Panc1 (cell line): ENCODE data around the gene FGF23.

Experiments
- POLR2AphosphoS5 ChIP-seq: IDR thresholded peaks from 2 replicates; pipeline ENCODE4 v1.6.1; 2012; ENCODE audit warnings: mild to moderate bottlenecking, low read depth, low read length, moderate library complexity
- TF ChIP-seq, protein P1 (sequence below): fragments of 450-650 bp; IDR thresholded peaks from 2 replicates; pipeline ENCODE4 v1.5.1; 2017; ENCODE audit warnings: mild to moderate bottlenecking
- TF ChIP-seq, protein P2 (sequence below), 2 experiments: IDR thresholded peaks; 2 replicates each; pipeline ENCODE4 v1.6.1; 2011 to 2012; ENCODE audit warnings: low read depth in 2 of 2, control low read depth in 1 of 2, low read length in 1 of 2, mild to moderate bottlenecking in 1 of 2, moderate library complexity in 1 of 2; ENCODE audit not compliant: insufficient read depth in 1 of 2

DNA sequence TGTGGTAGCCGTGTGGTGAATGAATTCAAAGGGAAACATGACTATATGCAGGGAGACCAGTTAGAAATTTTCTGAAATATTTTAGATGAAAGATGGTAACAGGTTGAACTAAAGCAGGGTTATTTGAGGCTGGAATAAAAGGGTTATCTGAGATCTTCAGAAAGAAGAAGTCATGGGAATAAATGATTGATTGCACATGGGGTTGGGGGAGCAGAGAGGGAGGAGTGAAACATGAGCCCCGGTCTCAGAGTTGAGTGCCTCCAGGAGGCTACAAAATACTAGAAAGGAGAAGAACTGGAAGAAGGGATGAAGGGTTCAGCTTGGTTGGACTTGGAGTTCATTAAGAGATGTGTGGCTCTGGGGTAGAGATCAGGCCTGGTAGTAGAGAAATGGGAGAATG lies 16.3 kb upstream of the FGF23 start:
- TF ChIP-seq, protein P1, sequence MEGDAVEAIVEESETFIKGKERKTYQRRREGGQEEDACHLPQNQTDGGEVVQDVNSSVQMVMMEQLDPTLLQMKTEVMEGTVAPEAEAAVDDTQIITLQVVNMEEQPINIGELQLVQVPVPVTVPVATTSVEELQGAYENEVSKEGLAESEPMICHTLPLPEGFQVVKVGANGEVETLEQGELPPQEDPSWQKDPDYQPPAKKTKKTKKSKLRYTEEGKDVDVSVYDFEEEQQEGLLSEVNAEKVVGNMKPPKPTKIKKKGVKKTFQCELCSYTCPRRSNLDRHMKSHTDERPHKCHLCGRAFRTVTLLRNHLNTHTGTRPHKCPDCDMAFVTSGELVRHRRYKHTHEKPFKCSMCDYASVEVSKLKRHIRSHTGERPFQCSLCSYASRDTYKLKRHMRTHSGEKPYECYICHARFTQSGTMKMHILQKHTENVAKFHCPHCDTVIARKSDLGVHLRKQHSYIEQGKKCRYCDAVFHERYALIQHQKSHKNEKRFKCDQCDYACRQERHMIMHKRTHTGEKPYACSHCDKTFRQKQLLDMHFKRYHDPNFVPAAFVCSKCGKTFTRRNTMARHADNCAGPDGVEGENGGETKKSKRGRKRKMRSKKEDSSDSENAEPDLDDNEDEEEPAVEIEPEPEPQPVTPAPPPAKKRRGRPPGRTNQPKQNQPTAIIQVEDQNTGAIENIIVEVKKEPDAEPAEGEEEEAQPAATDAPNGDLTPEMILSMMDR = no peak
- TF ChIP-seq POLR2AphosphoS5 = no peak
- TF ChIP-seq, protein P2, sequence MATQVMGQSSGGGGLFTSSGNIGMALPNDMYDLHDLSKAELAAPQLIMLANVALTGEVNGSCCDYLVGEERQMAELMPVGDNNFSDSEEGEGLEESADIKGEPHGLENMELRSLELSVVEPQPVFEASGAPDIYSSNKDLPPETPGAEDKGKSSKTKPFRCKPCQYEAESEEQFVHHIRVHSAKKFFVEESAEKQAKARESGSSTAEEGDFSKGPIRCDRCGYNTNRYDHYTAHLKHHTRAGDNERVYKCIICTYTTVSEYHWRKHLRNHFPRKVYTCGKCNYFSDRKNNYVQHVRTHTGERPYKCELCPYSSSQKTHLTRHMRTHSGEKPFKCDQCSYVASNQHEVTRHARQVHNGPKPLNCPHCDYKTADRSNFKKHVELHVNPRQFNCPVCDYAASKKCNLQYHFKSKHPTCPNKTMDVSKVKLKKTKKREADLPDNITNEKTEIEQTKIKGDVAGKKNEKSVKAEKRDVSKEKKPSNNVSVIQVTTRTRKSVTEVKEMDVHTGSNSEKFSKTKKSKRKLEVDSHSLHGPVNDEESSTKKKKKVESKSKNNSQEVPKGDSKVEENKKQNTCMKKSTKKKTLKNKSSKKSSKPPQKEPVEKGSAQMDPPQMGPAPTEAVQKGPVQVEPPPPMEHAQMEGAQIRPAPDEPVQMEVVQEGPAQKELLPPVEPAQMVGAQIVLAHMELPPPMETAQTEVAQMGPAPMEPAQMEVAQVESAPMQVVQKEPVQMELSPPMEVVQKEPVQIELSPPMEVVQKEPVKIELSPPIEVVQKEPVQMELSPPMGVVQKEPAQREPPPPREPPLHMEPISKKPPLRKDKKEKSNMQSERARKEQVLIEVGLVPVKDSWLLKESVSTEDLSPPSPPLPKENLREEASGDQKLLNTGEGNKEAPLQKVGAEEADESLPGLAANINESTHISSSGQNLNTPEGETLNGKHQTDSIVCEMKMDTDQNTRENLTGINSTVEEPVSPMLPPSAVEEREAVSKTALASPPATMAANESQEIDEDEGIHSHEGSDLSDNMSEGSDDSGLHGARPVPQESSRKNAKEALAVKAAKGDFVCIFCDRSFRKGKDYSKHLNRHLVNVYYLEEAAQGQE (IDR thresholded peaks at IDR 0.05; ENCODE audit: insufficient read depth in 1 of 2, low read depth in 2 of 2, low read length in 1 of 2) = no peak
